HepG2 (cell line): ENCODE data around the gene FAM193A. TPM values are rescaled to one million over a fixed set of nuclear protein-coding genes. Genes with fewer than 3 reads are reported as not detected.

Experiments
- ARID4A ChIP-seq: sonication (generic); formaldehyde crosslinking; IDR thresholded peaks from 2 replicates; pipeline ENCODE4 v1.5.0; 2020; ENCODE audit warnings: mild to moderate bottlenecking, missing genetic modification reagents, borderline replicate concordance
- CENPBD1 ChIP-seq: sonication (generic); formaldehyde crosslinking; IDR thresholded peaks from 2 replicates; pipeline ENCODE4 v1.8.0; 2022; ENCODE audit warnings: missing genetic modification reagents, low read depth, mild to moderate bottlenecking, borderline replicate concordance
- MAFG ChIP-seq: sonication (generic); formaldehyde crosslinking; IDR thresholded peaks from 2 replicates; pipeline ENCODE4 v1.5.1; 2020; ENCODE audit warnings: mild to moderate bottlenecking, missing genetic modification reagents
- MAFK ChIP-seq, 2 experiments: IDR thresholded peaks in 1 of 2; conservative IDR thresholded peaks in 1 of 2; 2 replicates each; pipeline ENCODE4 v1.6.1; 2011; ENCODE audit warnings: improper control_type of control experiment in 2 of 2, low read length in 2 of 2
- NFAT5 ChIP-seq: sonication (generic); formaldehyde crosslinking; IDR thresholded peaks from 2 replicates; pipeline ENCODE4 v1.4.0; 2020; ENCODE audit warnings: missing genetic modification reagents
- POLR2AphosphoS5 ChIP-seq: IDR thresholded peaks from 2 replicates; pipeline ENCODE4 v1.6.1; 2012; ENCODE audit warnings: low read depth, low read length
- SNAI1 ChIP-seq: sonication (generic); formaldehyde crosslinking; IDR thresholded peaks from 2 replicates; pipeline ENCODE4 v1.5.0; 2020; ENCODE audit warnings: mild to moderate bottlenecking, missing genetic modification reagents, borderline replicate concordance
- SNAPC5 ChIP-seq: sonication (generic); formaldehyde crosslinking; IDR thresholded peaks from 2 replicates; pipeline ENCODE4 v1.8.1; 2023; ENCODE audit warnings: mild to moderate bottlenecking, missing genetic modification reagents, borderline replicate concordance
- SRY ChIP-seq: sonication (generic); formaldehyde crosslinking; IDR thresholded peaks from 2 replicates; pipeline ENCODE4 v1.8.0; 2022; ENCODE audit warnings: mild to moderate bottlenecking, missing genetic modification reagents
- THYN1 ChIP-seq: sonication (generic); formaldehyde crosslinking; IDR thresholded peaks from 2 replicates; pipeline ENCODE4 v1.8.1; 2023; ENCODE audit warnings: low read depth, mild to moderate bottlenecking, moderate library complexity, missing genetic modification reagents, borderline replicate concordance
- ZBTB42 ChIP-seq: sonication (generic); formaldehyde crosslinking; IDR thresholded peaks from 2 replicates; pipeline ENCODE4 v1.5.0; 2020; ENCODE audit warnings: mild to moderate bottlenecking, missing genetic modification reagents
- ZBTB46 ChIP-seq: sonication (generic); formaldehyde crosslinking; IDR thresholded peaks from 2 replicates; pipeline ENCODE4 v1.4.0; 2020; ENCODE audit warnings: mild to moderate bottlenecking, missing genetic modification reagents, borderline replicate concordance
- ZNF616 ChIP-seq: sonication (generic); formaldehyde crosslinking; IDR thresholded peaks from 2 replicates; pipeline ENCODE4 v1.5.0; 2020; ENCODE audit warnings: low read depth, mild to moderate bottlenecking, missing genetic modification reagents
- ZNF768 ChIP-seq: sonication (generic); formaldehyde crosslinking; IDR thresholded peaks from 2 replicates; pipeline ENCODE4 v1.4.0; 2020; ENCODE audit warnings: missing genetic modification reagents
- ZNF780A ChIP-seq: sonication (generic); formaldehyde crosslinking; IDR thresholded peaks from 2 replicates; pipeline ENCODE4 v1.8.0; 2022; ENCODE audit warnings: mild to moderate bottlenecking, missing genetic modification reagents, moderate library complexity
- ZNF816 ChIP-seq: sonication (generic); formaldehyde crosslinking; IDR thresholded peaks from 2 replicates; pipeline ENCODE4 v1.8.0; 2022; ENCODE audit warnings: missing genetic modification reagents, mild to moderate bottlenecking, borderline replicate concordance
- polyA plus RNA-seq, 8 experiments: library from polyadenylated mRNA; depleted of rRNA in 3 of 8; stranded (reverse) in 7 of 8; unstranded in 1 of 8; fragments of >200 nt; fragmentation: Illumina TruSeq in 4 of 8; extraction: Trizol in 4 of 8; gene quantifications; 2 replicates each; pipeline versions ENCODE4 v1.2.1 to v1.2.3, GENCODE V29; 2011 to 2016; ENCODE audit warnings: low read depth in 4 of 8, missing spikeins in 1 of 8, mixed read lengths in 1 of 8; ENCODE audit not compliant: insufficient read depth in 1 of 8
- total RNA-seq, 5 experiments: library from RNA; depleted of rRNA; stranded (reverse); fragments of >200 nt; fragmentation: Illumina TruSeq; extraction: Trizol; gene quantifications; 2 replicates each; pipeline ENCODE4 v1.2.3, GENCODE V29; 2016; ENCODE audit warnings: low read depth in 1 of 5

The FAM193A gene
- total and polyA plus RNA-seq, 2 of the 13 experiments (the other 11 are each of a cell fraction or from before 2014, with no cell fraction given) = 5.7 to 8.7 TPM

GRCh38 chr4:2755821-2756690 is 219.6 kb downstream of the FAM193A start, which contains the start of gene TNIP2 (continued):
- TF ChIP-seq NFAT5 (CRISPR knock-in tag) (peak; percentile 71; the same call in 1 of the 2 replicates), ARID4A (CRISPR knock-in tag) (peak; percentile 79; the same call in 1 of the 2 replicates), SNAI1 (CRISPR knock-in tag) (no peak), ZNF816 (CRISPR knock-in tag) (no peak), ZBTB42 (CRISPR knock-in tag) (no peak), ZNF616 (CRISPR knock-in tag) (peak; percentile 64; the same call in 1 of the 2 replicates), THYN1 (CRISPR knock-in tag) (no peak), ZBTB46 (CRISPR knock-in tag) (no peak), MAFG (no peak), ZNF768 (CRISPR knock-in tag) (peak; percentile 41; the same call in 1 of the 2 replicates), ZNF780A (CRISPR knock-in tag) (no peak), MAFK (conservative IDR thresholded peaks at IDR 0.05 in 1 of 2, IDR thresholded peaks at IDR 0.05 in 1 of 2; ENCODE audit: low read length in 2 of 2) (no peak), POLR2AphosphoS5 (peak; percentile 36; the same call in 1 of the 2 replicates), SNAPC5 (CRISPR knock-in tag) (no peak), SRY (no peak), CENPBD1 (CRISPR knock-in tag) (no peak)
